Loucy (cell line): Measurements from ENCODE around the gene B4GALNT1.
"Not testable (repeated sequence)": the region's sequence is repeated elsewhere in the genome, so short reads cannot be mapped to it uniquely, and the experiment has no call there.

Experiments used
- H2AFZ ChIP-seq: fragments of 200-600 bp; sonication (generic); 2 replicates; pipeline ENCODE4 v1.6.0; 2016; ENCODE audit warnings: antibody characterized with exemption, mild to moderate bottlenecking, low read length, moderate library complexity
- H3F3A ChIP-seq: fragments of 200-600 bp; 2 replicates; pipeline ENCODE4 v1.6.0; 2016; ENCODE audit warnings: antibody characterized with exemption, low read depth, mild to moderate bottlenecking
- H3K27me3 ChIP-seq: fragments of 200-600 bp; sonication (generic); 2 replicates; pipeline ENCODE4 v1.6.1; 2014; ENCODE audit warnings: low read length, mild to moderate bottlenecking; ENCODE audit not compliant: insufficient read depth, poor library complexity, severe bottlenecking
- H3K36me3 ChIP-seq: fragments of 200-600 bp; sonication (generic); 2 replicates; pipeline ENCODE4 v1.6.1; 2016; ENCODE audit warnings: low read length; ENCODE audit not compliant: insufficient read depth
- H3K4me1 ChIP-seq: fragments of 200-600 bp; sonication (generic); 2 replicates; pipeline ENCODE4 v1.5.1; 2014; ENCODE audit warnings: low read length, mild to moderate bottlenecking; ENCODE audit not compliant: insufficient read depth, poor library complexity, severe bottlenecking
- H3K4me2 ChIP-seq: fragments of 200-600 bp; sonication (generic); 2 replicates; pipeline ENCODE4 v1.6.0; 2014; ENCODE audit warnings: antibody characterized with exemption, low read length, low read depth, mild to moderate bottlenecking; ENCODE audit not compliant: poor library complexity, severe bottlenecking
- H3K4me3 ChIP-seq: fragments of 200-600 bp; sonication (generic); 2 replicates; pipeline ENCODE4 v1.5.1; 2014; ENCODE audit warnings: low read length, mild to moderate bottlenecking, mixed read lengths; ENCODE audit not compliant: poor library complexity, severe bottlenecking
- H3K79me2 ChIP-seq: fragments of 200-600 bp; sonication (generic); 2 replicates; pipeline ENCODE4 v1.6.1; 2014; ENCODE audit warnings: low read length; ENCODE audit not compliant: insufficient read depth
- H3K9ac ChIP-seq: fragments of 200-600 bp; sonication (generic); 2 replicates; pipeline ENCODE4 v1.6.0; 2014; ENCODE audit warnings: mild to moderate bottlenecking, low read depth, low read length, moderate library complexity; ENCODE audit not compliant: poor library complexity, severe bottlenecking
- H3K9me2 ChIP-seq: fragments of 200-600 bp; sonication (generic); replicated peaks from 2 replicates; pipeline ENCODE4 v1.6.1; 2016; ENCODE audit warnings: low read depth, low read length, mixed read lengths
- H3K9me3 ChIP-seq: fragments of 200-600 bp; sonication (generic); 2 replicates; pipeline ENCODE4 v1.6.1; 2014; ENCODE audit warnings: mild to moderate bottlenecking, antibody characterized with exemption, low read length, low read depth; ENCODE audit not compliant: insufficient read depth
- H4K20me1 ChIP-seq: fragments of 200-600 bp; sonication (generic); 2 replicates; pipeline ENCODE4 v1.6.0; 2014; ENCODE audit warnings: antibody characterized with exemption, low read length, mild to moderate bottlenecking; ENCODE audit not compliant: insufficient read depth, poor library complexity, severe bottlenecking
- CTCF ChIP-seq: fragments of 200-600 bp; sonication (generic); conservative IDR thresholded peaks from 2 replicates; pipeline ENCODE4 v1.5.1; 2014; ENCODE audit warnings: mild to moderate bottlenecking, antibody characterized with exemption, low read length
- EZH2phosphoT487 ChIP-seq: fragments of 200-600 bp; IDR thresholded peaks from 2 replicates; pipeline ENCODE4 v1.6.1; 2018; ENCODE audit warnings: antibody characterized with exemption, mild to moderate bottlenecking, moderate library complexity, borderline replicate concordance

B4GALNT1 gene

GRCh38 chr12:57645990-57646658 is 13.1 kb upstream of the B4GALNT1 start:
- H3K79me2 ChIP-seq, H3F3A ChIP-seq, H3K4me1 ChIP-seq, H3K4me3 ChIP-seq, H3K4me2 ChIP-seq, H3K9ac ChIP-seq, H4K20me1 ChIP-seq, H3K27me3 ChIP-seq, H3K36me3 ChIP-seq, H2AFZ ChIP-seq, H3K9me2 ChIP-seq, H3K9me3 ChIP-seq: not testable (repeated sequence)

GRCh38 chr12:57641699-57642442 is 8.9 kb upstream of the B4GALNT1 start:
- TF ChIP-seq CTCF (no peak), EZH2phosphoT487 (no peak)
- H3K4me2 ChIP-seq: no peak overlapping the region
- H2AFZ ChIP-seq: peak overlapping the region; percentile 26; the same call in 1 of the 2 replicates

GRCh38 chr12:57640175-57641042 is 7.4 kb upstream of the B4GALNT1 start:
- no peak for TF ChIP-seq CTCF
- TF ChIP-seq EZH2phosphoT487: no peak
- Histone ChIP-seq H3K9me3 (0 out of 2 replicates have a peak, but pooled peaks cover 4% of the 10 kb centered on the region), H3K27me3 (no peaks in the 10 kb centered on the region), H2AFZ (no peak overlapping the region), H3K4me2 (no peak overlapping the region), H3K9ac (no peak overlapping the region), H3K79me2 (no peaks in the 10 kb centered on the region), H3K9me2 (no peaks in the 10 kb centered on the region), H3F3A (no peaks in the 10 kb centered on the region), H3K4me3 (no peak overlapping the region), H3K36me3 (no peaks in the 10 kb centered on the region), H3K4me1 (no peaks in the 10 kb centered on the region), H4K20me1 (no peaks in the 10 kb centered on the region)

More at GRCh38 chr12:57641699-57642442, 8.9 kb upstream of the B4GALNT1 start:
- Histone ChIP-seq H3F3A (no peaks in the 10 kb centered on the region), H3K36me3 (no peaks in the 10 kb centered on the region), H3K9me2 (no peaks in the 10 kb centered on the region), H3K9ac (no peak overlapping the region), H3K27me3 (no peaks in the 10 kb centered on the region), H3K4me1 (no peaks in the 10 kb centered on the region), H3K4me3 (no peak overlapping the region), H3K9me3 (0 out of 2 replicates have a peak, but pooled peaks cover 4% of the 10 kb centered on the region), H3K79me2 (no peaks in the 10 kb centered on the region), H4K20me1 (no peaks in the 10 kb centered on the region)
